ENCODE results near the gene RADIL.

The RADIL gene

DNA sequence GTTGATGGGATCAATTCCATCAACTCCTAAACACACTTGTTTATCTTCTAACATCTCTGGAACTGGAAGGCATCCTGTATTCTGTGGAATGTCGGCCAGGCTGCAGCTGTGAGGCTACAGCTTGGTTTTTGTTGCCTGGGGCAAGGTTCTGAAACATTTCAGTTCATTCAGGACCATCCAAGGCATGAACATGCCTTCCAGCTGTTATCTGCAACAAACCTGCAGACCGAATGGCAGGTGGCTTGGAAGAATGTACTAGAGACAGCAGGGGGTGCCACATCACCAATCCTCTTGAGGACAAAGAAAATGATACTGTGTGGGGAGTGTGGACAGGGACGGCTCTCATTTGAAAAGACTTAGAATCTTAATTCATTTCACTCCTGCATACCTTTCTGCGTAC lies 34.1 kb downstream of the RADIL start:
- DNase-seq: no peak

DNA sequence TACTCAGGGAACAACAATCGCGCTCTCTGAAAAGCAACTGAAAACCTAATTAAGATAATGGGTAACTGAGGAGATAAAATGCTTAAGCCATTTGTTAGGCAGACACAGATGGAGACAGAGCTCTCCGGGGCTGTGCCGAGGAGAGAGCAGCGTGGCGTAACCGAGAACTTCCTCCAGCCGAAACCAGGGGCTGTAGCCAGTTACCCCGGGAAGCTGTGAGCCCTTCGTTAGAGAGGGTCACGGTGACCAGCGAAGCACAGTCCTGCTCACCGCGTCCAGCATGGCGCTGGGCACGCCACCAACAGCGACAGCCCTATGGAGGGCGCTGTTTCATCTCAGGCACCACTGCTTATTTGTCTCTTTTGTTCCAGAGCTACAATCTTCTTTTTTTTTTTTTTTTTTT lies 37.8 kb downstream of the RADIL start:
- DNase-seq: no peak

DNA sequence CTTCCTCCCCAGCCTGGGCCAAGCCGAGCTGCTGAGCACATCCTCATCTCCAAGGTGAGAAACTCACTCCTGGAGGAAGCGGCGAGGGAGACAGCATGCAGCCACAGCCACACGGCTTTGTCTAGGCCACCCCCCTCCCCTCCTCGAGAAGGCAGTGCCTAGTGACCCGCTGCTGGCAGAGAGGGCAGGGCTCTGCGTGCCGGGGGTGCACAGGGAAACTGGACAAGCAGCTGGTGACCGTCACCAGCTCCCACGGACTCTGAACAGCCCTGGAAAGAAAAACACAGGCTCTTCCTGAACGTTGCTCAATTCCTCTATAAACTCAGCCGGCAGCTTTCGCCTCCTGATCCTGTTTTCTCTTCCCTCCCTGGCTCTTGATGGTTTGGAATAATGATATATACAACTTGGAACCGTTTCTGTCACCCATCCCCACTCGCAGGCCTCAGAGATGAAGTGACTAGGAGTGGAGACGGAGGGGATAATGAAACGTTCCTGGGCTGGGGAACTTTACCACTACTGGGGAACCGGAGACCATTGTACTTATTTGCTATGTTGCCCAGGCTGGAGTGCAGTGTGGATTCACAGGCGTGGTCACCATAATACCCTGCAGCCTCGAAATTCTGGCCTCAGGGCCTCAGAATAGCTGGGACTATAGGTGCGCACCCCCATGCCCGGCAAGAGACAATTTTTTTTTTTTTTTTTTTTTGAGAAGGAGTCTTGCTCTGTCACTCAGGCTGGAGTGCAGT lies 41.0 kb downstream of the RADIL start:
- DNase-seq: no peak

DNA sequence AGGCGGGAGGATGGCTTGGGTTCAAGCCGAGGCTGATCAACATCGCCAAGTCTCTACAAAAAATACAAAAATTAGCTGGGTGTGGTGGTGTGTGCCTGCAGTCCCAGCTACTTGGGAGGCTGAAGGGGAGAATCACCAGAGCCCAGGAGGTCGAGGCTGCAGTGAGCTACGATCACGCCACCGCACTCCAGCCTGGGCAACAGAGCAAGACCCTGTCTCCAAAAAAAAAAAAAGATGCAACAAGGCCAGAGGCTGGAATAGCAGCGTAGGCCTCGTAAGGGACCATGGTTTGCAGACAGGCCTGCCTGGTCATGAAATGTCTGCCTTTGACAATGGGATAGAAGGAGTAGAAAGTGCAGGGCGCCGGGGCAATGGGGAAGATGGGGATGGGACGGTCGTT lies 41.7 kb downstream of the RADIL start:
- DNase-seq: no peak

- no peak for DNase-seq
These were observed 42.3 kb downstream of the RADIL start for GRCh38 chr7:4841007-4841784.

DNA sequence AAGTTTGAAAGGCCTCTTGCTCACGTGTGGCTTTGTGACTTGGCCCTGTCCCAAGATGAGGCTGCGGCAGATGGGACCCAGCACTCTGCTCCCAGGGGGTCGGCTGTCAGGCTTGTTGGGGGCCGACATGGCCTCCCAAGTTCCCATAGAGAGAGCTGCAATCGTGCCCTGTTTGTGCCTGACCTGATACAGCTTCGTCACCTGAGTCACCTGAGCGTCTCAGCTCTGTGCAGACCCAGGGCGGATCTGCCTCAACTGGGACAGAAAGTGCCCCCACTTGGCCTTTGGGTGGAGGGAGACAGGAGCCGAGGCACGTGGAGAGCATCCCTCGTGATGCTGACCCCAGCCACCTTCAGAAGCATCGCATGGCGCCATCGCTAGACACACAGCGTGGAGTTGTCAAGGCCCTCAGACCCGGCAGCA lies 43.4 kb downstream of the RADIL start:
- DNase-seq: no peak

GRCh38 chr7:4838626-4839334 lies 44.7 kb downstream of the RADIL start:
- no peak for DNase-seq

- DNase-seq: no peak
These were observed 45.5 kb downstream of the RADIL start for GRCh38 chr7:4837803-4838625.

GRCh38 chr7:4837041-4837802 lies 46.3 kb downstream of the RADIL start:
- DNase-seq: no peak

GRCh38 chr7:4836206-4836661 lies 47.3 kb downstream of the RADIL start:
- DNase-seq: no peak

GRCh38 chr7:4835398-4836205 lies 47.9 kb downstream of the RADIL start:
- DNase-seq: no peak

DNA sequence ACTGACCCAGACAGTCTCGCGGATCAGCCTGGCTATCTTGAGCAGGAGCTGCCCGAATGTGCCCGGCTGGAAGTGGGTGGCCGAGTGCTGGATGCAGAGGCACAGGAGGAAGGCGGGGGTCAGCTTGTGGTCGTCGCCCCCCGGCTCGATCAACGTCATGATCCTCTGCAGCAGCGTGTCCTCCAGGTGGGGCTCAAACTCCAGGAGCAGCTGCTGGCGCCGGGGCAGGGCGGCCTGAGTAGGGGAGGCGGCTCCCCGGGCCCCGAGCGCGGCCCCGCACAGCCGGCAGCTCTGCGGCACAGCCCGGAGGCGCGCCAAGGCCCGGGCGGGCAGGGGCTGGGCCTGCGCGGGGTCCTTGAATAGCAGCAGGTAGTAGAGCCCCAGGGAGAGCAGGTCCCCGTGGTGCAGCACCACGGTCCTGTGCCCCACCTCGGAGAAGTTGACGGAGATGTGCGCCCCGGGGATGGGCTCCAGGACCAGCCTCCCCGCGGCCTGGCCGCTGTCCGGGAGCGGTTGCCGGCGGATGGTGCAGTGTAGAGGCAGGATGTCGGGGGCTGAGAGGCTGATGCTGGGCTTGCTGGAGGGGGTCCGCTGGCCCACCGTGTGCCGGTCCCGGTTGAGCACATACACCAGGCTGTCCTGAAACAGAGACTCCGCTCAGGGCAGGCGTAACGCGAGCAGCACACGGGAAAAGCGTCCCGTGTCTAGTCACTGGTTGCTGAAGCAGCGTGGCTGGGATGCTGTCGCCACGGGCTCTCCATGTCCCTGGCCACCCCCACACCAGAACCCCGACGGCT lies 48.7 kb downstream of the RADIL start:
- DNase-seq: no peak

DNA sequence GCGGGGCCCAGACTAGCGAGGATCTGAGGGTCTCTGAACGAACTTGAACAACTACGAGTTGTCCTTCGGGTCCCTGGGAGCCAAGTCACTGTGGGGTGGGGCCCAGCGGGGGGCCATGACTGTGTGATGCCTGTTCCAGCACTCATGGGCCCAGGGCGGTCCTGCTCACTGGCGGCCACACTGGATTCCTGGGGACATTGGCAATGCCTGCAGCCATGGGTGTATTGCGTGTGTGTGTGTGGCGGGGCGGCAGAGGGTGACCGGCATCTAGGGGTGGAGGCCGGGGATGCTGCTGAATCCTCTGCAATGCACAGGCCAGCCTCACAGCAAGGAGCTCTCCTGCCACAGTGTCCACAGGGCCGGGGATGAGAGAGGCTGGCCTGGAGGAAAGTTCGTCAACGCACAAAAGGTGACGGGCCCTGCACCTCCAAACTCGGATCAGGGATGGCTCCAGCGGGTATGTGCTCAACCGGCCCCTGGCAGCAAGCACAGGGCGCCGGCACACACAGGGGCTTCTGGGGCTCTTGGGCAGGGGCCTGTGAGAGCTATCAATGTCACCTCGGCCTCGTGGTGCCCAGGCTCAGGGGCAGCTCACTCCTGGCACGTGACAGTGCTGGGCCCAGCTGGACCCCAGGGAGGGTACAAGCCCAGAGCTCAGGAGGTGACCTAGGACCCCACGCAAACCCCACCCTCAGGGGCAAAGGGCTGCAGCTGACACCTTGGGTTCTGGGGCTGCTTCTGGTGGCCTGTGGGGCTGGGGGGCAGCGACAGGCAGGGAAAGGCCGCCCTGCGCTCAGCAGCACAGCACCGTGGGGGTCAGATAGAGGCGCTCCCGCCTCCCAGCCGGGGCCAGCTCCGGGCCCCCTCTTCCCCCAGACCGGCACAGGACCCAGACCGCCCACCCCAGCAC lies 49.6 kb downstream of the RADIL start:
- no peak for DNase-seq

DNA sequence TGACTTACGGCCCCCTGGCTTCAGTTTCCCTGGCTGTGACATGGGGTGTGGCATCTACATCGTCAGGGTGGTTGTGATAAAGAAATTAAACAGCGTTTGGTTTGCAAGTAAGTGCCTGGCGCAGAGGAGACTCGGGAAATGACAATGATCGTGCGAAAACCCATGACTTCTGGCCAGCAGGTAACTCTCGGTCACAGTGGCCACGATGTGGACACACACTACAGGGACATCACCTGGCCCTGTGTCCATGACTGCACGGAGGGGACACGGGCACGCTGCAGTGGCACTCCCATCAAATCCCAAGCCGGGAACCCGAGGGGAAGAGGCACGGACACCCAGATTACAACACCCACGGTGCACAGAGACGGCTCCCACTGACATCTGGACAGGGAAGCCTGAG lies 50.3 kb downstream of the RADIL start:
- DNase-seq: no peak

- no peak for DNase-seq
These were observed 50.8 kb downstream of the RADIL start for GRCh38 chr7:4832711-4833110.

- no peak for DNase-seq
These were observed 51.6 kb downstream of the RADIL start for GRCh38 chr7:4831723-4832495.

DNA sequence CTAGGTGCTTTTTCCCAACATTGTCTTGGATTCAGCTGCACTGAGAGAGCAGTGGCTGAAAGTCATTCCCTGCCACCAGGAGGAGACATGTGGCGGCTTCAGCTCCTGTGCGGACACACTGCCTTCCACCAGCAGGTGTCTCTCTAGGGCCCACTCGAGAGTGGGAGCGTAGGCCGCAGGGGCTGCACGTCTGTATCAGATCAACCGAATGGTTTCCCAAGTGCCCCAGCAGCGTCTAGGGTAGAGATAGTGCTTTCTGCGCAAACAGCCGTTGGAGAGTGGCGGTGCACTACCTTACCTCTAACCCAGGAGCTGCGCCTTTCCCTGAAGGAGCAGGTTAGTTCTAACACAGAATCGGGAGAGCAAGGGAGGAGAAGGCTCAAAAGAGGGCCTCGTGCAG lies 53.3 kb downstream of the RADIL start:
- no peak for DNase-seq

DNA sequence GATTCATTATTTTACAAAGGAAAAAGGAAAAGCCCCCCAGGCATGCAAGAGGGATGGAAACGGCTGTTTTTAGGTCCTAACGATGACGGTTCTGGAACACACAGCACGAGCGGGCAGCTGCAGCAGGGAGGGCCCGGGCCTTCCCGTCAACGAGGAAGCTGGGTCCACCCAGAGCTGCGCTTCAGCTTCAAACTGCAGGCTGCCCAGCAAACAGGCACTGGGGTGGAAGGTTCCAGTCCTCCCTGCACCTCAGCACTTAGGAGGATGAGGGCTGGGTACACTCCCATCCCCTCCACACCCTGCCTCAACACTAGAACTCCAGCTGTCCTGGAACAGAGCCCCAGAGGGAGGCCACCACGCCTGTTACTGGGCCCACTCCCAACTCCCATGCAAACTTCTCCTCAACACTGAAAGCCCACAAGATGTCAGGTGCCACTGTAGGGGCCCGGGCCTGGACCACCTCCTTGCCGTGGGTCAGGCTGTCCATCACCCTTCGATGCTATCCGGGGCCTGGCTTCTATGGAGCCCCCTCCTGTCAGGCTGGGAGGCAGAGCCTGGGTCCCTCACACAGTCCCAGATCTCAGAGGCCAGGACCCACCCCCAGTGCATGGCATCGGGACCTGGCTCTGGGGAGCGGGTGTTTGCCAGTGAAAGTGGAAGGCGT lies 54.7 kb downstream of the RADIL start:
- DNase-seq: no peak
